Activated CD8-positive, alpha-beta memory T cell treated with anti-CD3 and anti-CD28 coated beads for 48 hours (primary cell): ENCODE results near the gene SMIM7.
"Not testable (repeated sequence)": the region's sequence is repeated elsewhere in the genome, so short reads cannot be mapped to it uniquely, and the experiment has no call there.

Experiments used
- DNase-seq, 3 experiments: peaks; one replicate each; pipeline ENCODE4 v3.0.0-alpha.2; 2020; ENCODE audit warnings: low read depth in 2 of 3, low spot score in 2 of 3

Gene SMIM7

GRCh38 chr19:16655727-16656126 is 4.2 kb downstream of the SMIM7 start:
- no peak for DNase-seq

GRCh38 chr19:16654627-16655026 is 5.3 kb downstream of the SMIM7 start:
- DNase-seq, result no peak

- DNase-seq, result no peak
Measured at GRCh38 chr19:16654140-16654539, 5.8 kb downstream of the SMIM7 start.

GRCh38 chr19:16652854-16653253 is 7.1 kb downstream of the SMIM7 start:
- DNase-seq, result no peak

- DNase-seq, result not testable (repeated sequence)
Measured at GRCh38 chr19:16651421-16652188, 8.3 kb downstream of the SMIM7 start.

GRCh38 chr19:16650821-16651220 is 9.1 kb downstream of the SMIM7 start:
- no peak for DNase-seq

GRCh38 chr19:16649734-16650133 is 10.2 kb downstream of the SMIM7 start:
- DNase-seq, result no peak

GRCh38 chr19:16645140-16645539 is 14.8 kb downstream of the SMIM7 start:
- DNase-seq, result no peak

GRCh38 chr19:16641695-16642094 is 18.2 kb downstream of the SMIM7 start:
- no peak for DNase-seq

- no peak for DNase-seq
Measured at GRCh38 chr19:16640951-16641350, 19.0 kb downstream of the SMIM7 start.

- DNase-seq, result no peak
Measured at GRCh38 chr19:16638666-16639065, 21.3 kb downstream of the SMIM7 start.

GRCh38 chr19:16637535-16637934 is 22.4 kb downstream of the SMIM7 start:
- no peak for DNase-seq

- no peak for DNase-seq
Measured at GRCh38 chr19:16631465-16631864, 28.5 kb downstream of the SMIM7 start.

- DNase-seq, result peak in 1 of 3 experiments; percentile 54
Measured at GRCh38 chr19:16628984-16629691, 30.8 kb downstream of the SMIM7 start.

- peak; percentile 94 to 97 (median 96) for DNase-seq
Measured at GRCh38 chr19:16628183-16628983, 31.6 kb downstream of the SMIM7 start, which contains the start of gene MED26. TSS of gene MED26 (minus strand) at chr19:16628204. CDS start at chr19:16627943, 261 bp downstream.

GRCh38 chr19:16627928-16628182 is 32.1 kb downstream of the SMIM7 start:
- DNase-seq, result no peak

- no peak for DNase-seq
Measured at GRCh38 chr19:16627193-16627927, 32.6 kb downstream of the SMIM7 start.

- no peak for DNase-seq
Measured at GRCh38 chr19:16626796-16627192, 33.1 kb downstream of the SMIM7 start.

GRCh38 chr19:16625163-16625958 is 34.6 kb downstream of the SMIM7 start:
- DNase-seq, result no peak

GRCh38 chr19:16624236-16624635 is 35.7 kb downstream of the SMIM7 start:
- no peak for DNase-seq
